H1 (cell line): Measurements from ENCODE around the gene IQCK. TPM values are rescaled to one million over a fixed set of nuclear protein-coding genes. Genes with fewer than 3 reads are reported as not detected.

Experiments
- CTCF ChIA-PET: fragments of 300-600 bp; sonication (Branson Sonifier 250); formaldehyde crosslinking; loops from one replicate; lab custom pipeline; 2021; ENCODE audit not compliant: partially characterized antibody; lab: Charles Lee
- POLR2A ChIA-PET: fragments of 300-600 bp; sonication (Branson Sonifier 250); formaldehyde crosslinking; loops from one replicate; lab custom pipeline; 2021; ENCODE audit warnings: inconsistent platforms; ENCODE audit not compliant: partially characterized antibody; lab: Charles Lee
- DNase-seq, 2 experiments: peaks; one replicate each; pipeline versions ENCODE4 v3.0.0 to v3.0.0-alpha.2; 2010 to 2022; ENCODE audit warnings: low spot score in 2 of 2, low read depth in 1 of 2, mixed read lengths in 1 of 2
- FAIRE-seq: peaks from 2 replicates; lab custom pipeline; 2011; peaks lifted over from hg19 to GRCh38; lab: Jason Lieb, UNC
- H2AFZ ChIP-seq: 2 replicates; pipeline ENCODE4 v1.8.1; 2012; ENCODE audit warnings: low read length, inconsistent platforms
- H2AK5ac ChIP-seq: 2 replicates; pipeline ENCODE4 v1.6.1; 2013; ENCODE audit warnings: low read depth, low read length
- H2BK120ac ChIP-seq: replicated peaks from 2 replicates; pipeline ENCODE3; 2013; ENCODE audit warnings: low read depth, low read length, inconsistent platforms
- H2BK12ac ChIP-seq: 2 replicates; pipeline ENCODE4 v1.6.1; 2013; ENCODE audit warnings: low read depth, low read length
- H2BK15ac ChIP-seq: 2 replicates; pipeline ENCODE4 v1.6.1; 2013; ENCODE audit warnings: low read length
- H2BK20ac ChIP-seq: 2 replicates; pipeline ENCODE4 v1.6.1; 2013; ENCODE audit warnings: low read length
- H2BK5ac ChIP-seq: 2 replicates; pipeline ENCODE4 v1.6.1; 2013; ENCODE audit warnings: low read depth, low read length
- H3K14ac ChIP-seq: 2 replicates; pipeline ENCODE4 v1.6.1; 2013; ENCODE audit warnings: inconsistent platforms; ENCODE audit not compliant: insufficient read length
- H3K18ac ChIP-seq: 2 replicates; pipeline ENCODE4 v1.6.1; 2013; ENCODE audit warnings: low read length; ENCODE audit errors: extremely low read depth
- H3K23ac ChIP-seq: 2 replicates; pipeline ENCODE4 v1.6.1; 2013; ENCODE audit warnings: inconsistent platforms; ENCODE audit not compliant: insufficient read length
- H3K23me2 ChIP-seq: 2 replicates; pipeline ENCODE4 v1.6.1; 2013; ENCODE audit warnings: low read depth, low read length
- H3K27ac ChIP-seq: 2 replicates; pipeline ENCODE4 v1.6.1; 2011; ENCODE audit warnings: low read depth, low read length, inconsistent platforms
- H3K27me3 ChIP-seq, 4 experiments: replicated peaks in 1 of 4; 1 replicate in 1 of 4; 2 replicates in 3 of 4; pipeline versions ENCODE4 v1.6.1 to v1.8.1; 2011 to 2013; ENCODE audit warnings: low read length in 3 of 4, mild to moderate bottlenecking in 3 of 4, inconsistent platforms in 2 of 4, mixed read lengths in 2 of 4, moderate library complexity in 1 of 4; ENCODE audit not compliant: control insufficient read depth in 3 of 4, insufficient read depth in 3 of 4; ENCODE audit errors: extremely low read depth in 1 of 4
- H3K36me3 ChIP-seq, 4 experiments: 2 replicates each; pipeline versions ENCODE4 v1.6.1 to v1.8.1; 2011 to 2013; ENCODE audit warnings: mild to moderate bottlenecking in 4 of 4, low read length in 3 of 4, moderate library complexity in 2 of 4, control low read depth in 1 of 4, inconsistent platforms in 1 of 4; ENCODE audit not compliant: insufficient read depth in 4 of 4, control insufficient read depth in 2 of 4
- H3K4ac ChIP-seq: replicated peaks from 2 replicates; pipeline ENCODE3; 2013; ENCODE audit warnings: low read length, low read depth, mixed read lengths, inconsistent platforms; ENCODE audit not compliant: insufficient read length
- H3K4me1 ChIP-seq, 4 experiments: replicated peaks in 1 of 4; 1 replicate in 1 of 4; 2 replicates in 3 of 4; pipeline versions ENCODE4 v1.6.1 to v1.8.1; 2011 to 2013; ENCODE audit warnings: low read length in 3 of 4, inconsistent platforms in 2 of 4, mixed read lengths in 1 of 4; ENCODE audit not compliant: insufficient read depth in 4 of 4, control insufficient read depth in 3 of 4
- H3K4me2 ChIP-seq, 2 experiments: 2 replicates each; pipeline versions ENCODE4 v1.6.1 to v1.8.1; 2011 to 2013; ENCODE audit warnings: low read depth in 2 of 2, low read length in 2 of 2, control low read depth in 1 of 2, inconsistent platforms in 1 of 2, mild to moderate bottlenecking in 1 of 2; ENCODE audit not compliant: insufficient read depth in 1 of 2
- H3K4me3 ChIP-seq, 4 experiments: fragments of 200-600, 300-600 bp in 1 of 4; sonication (generic), shearing (Covaris generic), sonication (Bioruptor Twin) in 1 of 4; 2 replicates each; pipeline versions ENCODE4 v1.5.1 to v1.8.1; 2011 to 2016; ENCODE audit warnings: low read length in 4 of 4, low read depth in 3 of 4, control low read depth in 2 of 4, inconsistent platforms in 2 of 4, mild to moderate bottlenecking in 2 of 4, mixed read lengths in 1 of 4, moderate library complexity in 1 of 4; ENCODE audit not compliant: insufficient read depth in 2 of 4; ENCODE audit errors: extremely low read depth in 1 of 4
- H3K56ac ChIP-seq: replicated peaks from 2 replicates; pipeline ENCODE3; 2013; ENCODE audit warnings: low read depth, mild to moderate bottlenecking, mixed read lengths, low read length, inconsistent platforms; ENCODE audit not compliant: insufficient read length
- H3K79me1 ChIP-seq: 2 replicates; pipeline ENCODE4 v1.6.1; 2013; ENCODE audit warnings: low read depth, low read length, control low read depth
- H3K79me2 ChIP-seq, 2 experiments: 2 replicates each; pipeline versions ENCODE4 v1.6.1 to v1.8.1; 2012 to 2013; ENCODE audit warnings: low read length in 2 of 2, mild to moderate bottlenecking in 2 of 2, inconsistent platforms in 1 of 2; ENCODE audit not compliant: insufficient read depth in 2 of 2, control insufficient read depth in 1 of 2
- H3K9ac ChIP-seq, 4 experiments: replicated peaks in 1 of 4; 1 replicate in 1 of 4; 2 replicates in 3 of 4; pipeline versions ENCODE4 v1.6.1 to v1.8.1; 2011 to 2013; ENCODE audit warnings: low read depth in 3 of 4, low read length in 3 of 4, control low read depth in 2 of 4, mild to moderate bottlenecking in 2 of 4, moderate library complexity in 2 of 4, inconsistent platforms in 1 of 4; ENCODE audit errors: extremely low read depth in 1 of 4
- H3K9me3 ChIP-seq, 2 experiments: 2 replicates each; pipeline versions ENCODE4 v1.6.1 to v1.8.1; 2012 to 2013; ENCODE audit warnings: mild to moderate bottlenecking in 2 of 2, moderate library complexity in 2 of 2, control low read depth in 1 of 2, inconsistent platforms in 1 of 2, low read depth in 1 of 2, low read length in 1 of 2, mixed read lengths in 1 of 2; ENCODE audit not compliant: insufficient read depth in 2 of 2
- H4K20me1 ChIP-seq, 2 experiments: replicated peaks in 1 of 2; 2 replicates each; pipeline versions ENCODE3 to v1.8.1; 2011 to 2013; ENCODE audit warnings: inconsistent platforms in 2 of 2, low read length in 2 of 2, mild to moderate bottlenecking in 1 of 2; ENCODE audit not compliant: insufficient read depth in 2 of 2, control insufficient read depth in 1 of 2
- H4K5ac ChIP-seq: 2 replicates; pipeline ENCODE4 v1.6.1; 2013; ENCODE audit warnings: low read length, low read depth, mixed read lengths, inconsistent platforms; ENCODE audit not compliant: insufficient read length
- H4K8ac ChIP-seq: 2 replicates; pipeline ENCODE4 v1.8.0; 2013; ENCODE audit warnings: mild to moderate bottlenecking, moderate library complexity, low read length, inconsistent platforms; ENCODE audit not compliant: insufficient read depth; ENCODE audit errors: extremely low read depth
- H4K91ac ChIP-seq: replicated peaks from 2 replicates; pipeline ENCODE3; 2013; ENCODE audit warnings: low read length, mixed read lengths, inconsistent platforms; ENCODE audit not compliant: insufficient read length
- CBX5 ChIP-seq: fragments of 300-800, 300-1000 bp; sonication (generic); IDR thresholded peaks from 2 replicates; pipeline ENCODE4 v1.7.1; 2016; ENCODE audit warnings: antibody characterized with exemption, low read length, low read depth
- RAD21 ChIP-seq, 2 experiments: IDR thresholded peaks in 1 of 2; conservative IDR thresholded peaks in 1 of 2; 2 replicates each; pipeline ENCODE4 v1.6.1; 2011; ENCODE audit warnings: low read depth in 2 of 2, low read length in 2 of 2, improper control_type of control experiment in 1 of 2, inconsistent platforms in 1 of 2, mild to moderate bottlenecking in 1 of 2, moderate library complexity in 1 of 2
- TEAD4 ChIP-seq: IDR thresholded peaks from 2 replicates; pipeline ENCODE4 v1.6.1; 2012; ENCODE audit warnings: low read depth, low read length, inconsistent platforms, mixed read lengths
- WGBS, 2 experiments: shearing (Covaris generic) in 1 of 2; methylation state at CpG; one replicate each; pipeline versions ENCODE4 v1.1.6 to v1.1.7; 2013 to 2015; ENCODE audit warnings: low lambda C conversion rate in 2 of 2, mixed read lengths in 2 of 2, inconsistent platforms in 1 of 2, low coverage in 1 of 2, missing lambda C conversion rate in 1 of 2; ENCODE audit not compliant: insufficient replicate concordance in 2 of 2, insufficient coverage in 1 of 2, insufficient read length in 1 of 2; ENCODE audit errors: extremely low coverage in 1 of 2, missing lambda C conversion rate in 1 of 2; 5-methylcytosine and 5-hydroxymethylcytosine counted together
- polyA plus RNA-seq, 7 experiments: library from polyadenylated mRNA; depleted of rRNA in 3 of 7; stranded (reverse) in 5 of 7; unstranded in 2 of 7; fragments of >200 nt in 5 of 7; fragments of 200-250 nt in 2 of 7; gene quantifications; 1 replicate in 5 of 7; 2 replicates in 1 of 7; 4 replicates in 1 of 7; pipeline versions ENCODE4 v1.2.1 to v1.2.3, GENCODE V29; 2011 to 2013; ENCODE audit warnings: missing spikeins in 2 of 7, mixed read lengths in 2 of 7
- total RNA-seq: library from RNA; stranded (reverse); fragmentation: NEBNext Ultra II Directional; extraction: Animal tissue kit (Norgen Biotek cat#: 25700); gene quantifications from 2 replicates; pipeline ENCODE4 v1.2.1, GENCODE V29; 2021
- TF ChIP-seq, protein P1 (sequence below): IDR thresholded peaks from 2 replicates; pipeline ENCODE4 v1.6.1; 2012; ENCODE audit warnings: inconsistent platforms

The IQCK gene
- total and polyA plus RNA-seq, 2 of the 8 experiments (the other 6 are each of a cell fraction or from before 2014, with no cell fraction given), result 6.2 to 9.3 TPM

DNA sequence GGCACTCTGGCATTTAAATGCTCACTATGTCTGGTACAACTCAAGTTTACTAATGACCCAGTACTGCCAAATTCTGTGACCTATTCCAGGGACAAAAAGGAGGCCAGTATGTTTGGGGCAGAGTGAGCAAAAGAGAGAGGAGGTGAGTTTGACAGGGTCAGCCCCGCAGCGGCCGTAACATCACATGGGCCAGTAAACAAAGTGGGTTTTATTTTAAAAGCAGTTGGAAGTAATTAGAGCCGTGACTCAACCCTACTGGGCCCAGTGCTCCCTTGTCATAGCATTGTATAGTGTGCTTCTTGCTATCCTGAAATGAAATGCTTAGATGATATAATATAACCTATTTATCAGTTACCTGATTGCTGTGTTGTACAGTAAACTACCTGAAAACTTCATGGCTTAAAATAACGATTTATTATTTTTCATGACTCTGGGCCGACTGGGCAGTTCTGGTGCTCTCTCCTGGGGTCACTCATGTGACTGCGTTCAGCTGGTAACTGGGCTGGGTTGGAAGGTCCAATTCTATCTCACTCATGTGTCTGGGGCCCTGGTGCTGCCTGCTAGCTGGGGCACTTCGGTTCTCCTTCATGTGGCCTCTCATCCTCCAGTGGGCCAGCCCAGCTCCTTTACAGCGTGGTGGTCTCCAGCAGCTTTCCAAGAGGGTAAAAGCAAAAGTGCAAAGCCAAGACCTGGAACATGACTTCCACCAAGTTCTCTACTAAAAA, 27.4 kb downstream of the IQCK start:
- no peak overlapping the region for H3K23ac ChIP-seq
- H4K8ac ChIP-seq, result no peak overlapping the region
- no peaks in the 10 kb centered on the region for H3K9me3 ChIP-seq
- no peak overlapping the region for H3K9ac ChIP-seq
- no peak overlapping the region for H2BK5ac ChIP-seq
- H3K36me3 ChIP-seq, result no peaks in the 10 kb centered on the region
- TF ChIP-seq, protein P1, sequence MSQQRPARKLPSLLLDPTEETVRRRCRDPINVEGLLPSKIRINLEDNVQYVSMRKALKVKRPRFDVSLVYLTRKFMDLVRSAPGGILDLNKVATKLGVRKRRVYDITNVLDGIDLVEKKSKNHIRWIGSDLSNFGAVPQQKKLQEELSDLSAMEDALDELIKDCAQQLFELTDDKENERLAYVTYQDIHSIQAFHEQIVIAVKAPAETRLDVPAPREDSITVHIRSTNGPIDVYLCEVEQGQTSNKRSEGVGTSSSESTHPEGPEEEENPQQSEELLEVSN, result no peak
- no peak for TF ChIP-seq TEAD4
- no peak for TF ChIP-seq CBX5
- no peak for TF ChIP-seq RAD21 (IDR thresholded peaks at IDR 0.05 in 1 of 2, conservative IDR thresholded peaks at IDR 0.05 in 1 of 2; ENCODE audit: low read depth in 2 of 2, low read length in 2 of 2)
- no peaks in the 10 kb centered on the region for H3K23me2 ChIP-seq
- no peak overlapping the region for H4K91ac ChIP-seq
- H3K79me1 ChIP-seq, result no peaks in the 10 kb centered on the region
- no peaks in the 10 kb centered on the region for H4K20me1 ChIP-seq
- ChIA-PET CTCF (interaction anchor here (0.6 to 1.2 kb wide), 3 partner anchors 10 to 146 kb away, joined by 3 to 4 read pairs (median 3); no protein-coding TSS in a partner anchor), POLR2A (no interaction called here)
- no peak for FAIRE-seq
- H2BK20ac ChIP-seq, result no peak overlapping the region
- no peak overlapping the region for H2AK5ac ChIP-seq
- no peak for DNase-seq
- no peak overlapping the region for H3K4me3 ChIP-seq
- H3K4ac ChIP-seq, result no peak overlapping the region
- H2BK15ac ChIP-seq, result no peak overlapping the region
- H4K5ac ChIP-seq, result no peak overlapping the region
- H3K56ac ChIP-seq, result no peak overlapping the region
- H3K4me1 ChIP-seq, result no peaks in the 10 kb centered on the region
- no peak overlapping the region for H3K27ac ChIP-seq
- H2BK120ac ChIP-seq, result no peak overlapping the region
- H3K4me2 ChIP-seq, result no peak overlapping the region
- no peaks in the 10 kb centered on the region for H3K79me2 ChIP-seq
- WGBS, 2 experiments, result 89% methylated on average over 9 of the region's 9 CpGs; no CpG with 5 or more reads in 1 of the 2 experiments
- H3K14ac ChIP-seq, result no peak overlapping the region
- no peak overlapping the region for H3K18ac ChIP-seq
- H2AFZ ChIP-seq, result no peak overlapping the region
- no peak overlapping the region for H2BK12ac ChIP-seq
- no peaks in the 10 kb centered on the region for H3K27me3 ChIP-seq
